ENCODE data around the gene CDH10. TPM values are rescaled to one million over a fixed set of nuclear protein-coding genes. Genes with fewer than 3 reads are reported as not detected.

Gene CDH10
- polyA plus RNA-seq, 1 donor from 2014 or later = 5.3 TPM

DNA sequence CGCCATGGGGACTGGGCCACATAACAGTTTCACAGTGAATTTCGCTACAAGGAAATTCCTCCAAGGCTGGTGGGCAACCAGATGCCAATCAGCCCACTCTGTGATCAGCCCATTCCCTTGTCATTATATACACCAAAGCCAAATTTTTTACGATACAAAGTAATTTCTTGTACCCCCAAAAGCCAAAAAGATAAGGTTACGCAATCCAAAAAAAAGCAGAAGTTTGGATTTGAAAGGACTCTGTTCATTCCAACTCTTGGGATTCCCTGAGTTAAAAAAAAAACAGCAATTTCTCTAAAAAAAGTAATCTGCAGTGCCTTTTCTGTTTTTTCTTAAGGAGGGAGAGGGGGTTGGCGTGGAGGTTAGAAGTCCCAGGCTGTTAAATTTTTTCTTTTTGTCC lies 166.8 kb downstream of the CDH10 start:
- H3K79me2 ChIP-seq (replicated peaks; ENCODE audit: insufficient read depth, low read length) = no peaks in the 10 kb centered on the region
- no peak overlapping the region for H3K4me2 ChIP-seq (ENCODE audit: low read length)
- H3K9me2 ChIP-seq (ENCODE audit: insufficient read depth, low read length) = no peaks in the 10 kb centered on the region
- H2AFZ ChIP-seq (ENCODE audit: low read depth, low read length) = no peak overlapping the region
- H3F3A ChIP-seq (ENCODE audit: insufficient read depth, low read length, poor library complexity, severe bottlenecking) = no peaks in the 10 kb centered on the region
- no peak overlapping the region for H3K4me3 ChIP-seq (ENCODE audit: low read length)
- TF ChIP-seq EZH2 (IDR thresholded peaks at IDR 0.05; ENCODE audit: borderline replicate concordance, insufficient read depth, low read length, poor library complexity, severe bottlenecking) = no peak
- TF ChIP-seq POLR2AphosphoS5 (IDR thresholded peaks at IDR 0.05) = no peak
- TF ChIP-seq CTCF (IDR thresholded peaks at IDR 0.05; ENCODE audit: poor library complexity, severe bottlenecking) = no peak
- TF ChIP-seq SMC3 (conservative IDR thresholded peaks at IDR 0.05; ENCODE audit: poor library complexity) = no peak
- no peak for TF ChIP-seq EP300 (conservative IDR thresholded peaks at IDR 0.05; ENCODE audit: poor library complexity, severe bottlenecking)
- TF ChIP-seq TAF1 (IDR thresholded peaks at IDR 0.05; ENCODE audit: low read depth) = no peak
- TF ChIP-seq, protein P1, sequence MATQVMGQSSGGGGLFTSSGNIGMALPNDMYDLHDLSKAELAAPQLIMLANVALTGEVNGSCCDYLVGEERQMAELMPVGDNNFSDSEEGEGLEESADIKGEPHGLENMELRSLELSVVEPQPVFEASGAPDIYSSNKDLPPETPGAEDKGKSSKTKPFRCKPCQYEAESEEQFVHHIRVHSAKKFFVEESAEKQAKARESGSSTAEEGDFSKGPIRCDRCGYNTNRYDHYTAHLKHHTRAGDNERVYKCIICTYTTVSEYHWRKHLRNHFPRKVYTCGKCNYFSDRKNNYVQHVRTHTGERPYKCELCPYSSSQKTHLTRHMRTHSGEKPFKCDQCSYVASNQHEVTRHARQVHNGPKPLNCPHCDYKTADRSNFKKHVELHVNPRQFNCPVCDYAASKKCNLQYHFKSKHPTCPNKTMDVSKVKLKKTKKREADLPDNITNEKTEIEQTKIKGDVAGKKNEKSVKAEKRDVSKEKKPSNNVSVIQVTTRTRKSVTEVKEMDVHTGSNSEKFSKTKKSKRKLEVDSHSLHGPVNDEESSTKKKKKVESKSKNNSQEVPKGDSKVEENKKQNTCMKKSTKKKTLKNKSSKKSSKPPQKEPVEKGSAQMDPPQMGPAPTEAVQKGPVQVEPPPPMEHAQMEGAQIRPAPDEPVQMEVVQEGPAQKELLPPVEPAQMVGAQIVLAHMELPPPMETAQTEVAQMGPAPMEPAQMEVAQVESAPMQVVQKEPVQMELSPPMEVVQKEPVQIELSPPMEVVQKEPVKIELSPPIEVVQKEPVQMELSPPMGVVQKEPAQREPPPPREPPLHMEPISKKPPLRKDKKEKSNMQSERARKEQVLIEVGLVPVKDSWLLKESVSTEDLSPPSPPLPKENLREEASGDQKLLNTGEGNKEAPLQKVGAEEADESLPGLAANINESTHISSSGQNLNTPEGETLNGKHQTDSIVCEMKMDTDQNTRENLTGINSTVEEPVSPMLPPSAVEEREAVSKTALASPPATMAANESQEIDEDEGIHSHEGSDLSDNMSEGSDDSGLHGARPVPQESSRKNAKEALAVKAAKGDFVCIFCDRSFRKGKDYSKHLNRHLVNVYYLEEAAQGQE (IDR thresholded peaks at IDR 0.05; ENCODE audit: borderline replicate concordance) = no peak
- no peak for TF ChIP-seq RAD21 (conservative IDR thresholded peaks at IDR 0.05)
- no peak for TF ChIP-seq MXI1 (conservative IDR thresholded peaks at IDR 0.05; ENCODE audit: poor library complexity, severe bottlenecking)
- H3K9ac ChIP-seq (ENCODE audit: low read length) = no peak overlapping the region
- no peaks in the 10 kb centered on the region for H3K9me3 ChIP-seq (ENCODE audit: low read length)
- no peaks in the 10 kb centered on the region for H4K20me1 ChIP-seq (ENCODE audit: insufficient read depth)
- H3K27me3 ChIP-seq (ENCODE audit: insufficient read depth, low read depth, low read length) = no peaks in the 10 kb centered on the region
- no peaks in the 10 kb centered on the region for H3K36me3 ChIP-seq (ENCODE audit: insufficient read depth, low read length)
- H3K27ac ChIP-seq (ENCODE audit: low read length) = no peak overlapping the region

GRCh38 chr5:24475101-24475500 lies 169.7 kb downstream of the CDH10 start:
- H3K79me2 ChIP-seq (replicated peaks; ENCODE audit: insufficient read depth, low read length) = no peaks in the 10 kb centered on the region
- H3K27ac ChIP-seq (ENCODE audit: low read length) = no peak overlapping the region
- no peaks in the 10 kb centered on the region for H3F3A ChIP-seq (ENCODE audit: insufficient read depth, low read length, poor library complexity, severe bottlenecking)
- no peaks in the 10 kb centered on the region for H3K9me2 ChIP-seq (ENCODE audit: insufficient read depth, low read length)
- H3K4me2 ChIP-seq (ENCODE audit: low read length) = no peak overlapping the region
- H3K36me3 ChIP-seq (ENCODE audit: insufficient read depth, low read length) = no peaks in the 10 kb centered on the region
- H3K9me3 ChIP-seq (ENCODE audit: low read length) = no peaks in the 10 kb centered on the region
- no peak overlapping the region for H2AFZ ChIP-seq (ENCODE audit: low read depth, low read length)
- no peaks in the 10 kb centered on the region for H4K20me1 ChIP-seq (ENCODE audit: insufficient read depth)
- H3K27me3 ChIP-seq (ENCODE audit: insufficient read depth, low read depth, low read length) = no peaks in the 10 kb centered on the region
- H3K4me3 ChIP-seq (ENCODE audit: low read length) = no peak overlapping the region
- H3K9ac ChIP-seq (ENCODE audit: low read length) = no peak overlapping the region
- TF ChIP-seq SMC3 (conservative IDR thresholded peaks at IDR 0.05; ENCODE audit: poor library complexity) = no peak
- TF ChIP-seq TAF1 (IDR thresholded peaks at IDR 0.05; ENCODE audit: low read depth) = no peak
- TF ChIP-seq CTCF (IDR thresholded peaks at IDR 0.05; ENCODE audit: poor library complexity, severe bottlenecking) = no peak
- no peak for TF ChIP-seq EP300 (conservative IDR thresholded peaks at IDR 0.05; ENCODE audit: poor library complexity, severe bottlenecking)
- no peak for TF ChIP-seq POLR2AphosphoS5 (IDR thresholded peaks at IDR 0.05)
- TF ChIP-seq EZH2 (IDR thresholded peaks at IDR 0.05; ENCODE audit: borderline replicate concordance, insufficient read depth, low read length, poor library complexity, severe bottlenecking) = no peak
- TF ChIP-seq RAD21 (conservative IDR thresholded peaks at IDR 0.05) = no peak
- no peak for TF ChIP-seq MXI1 (conservative IDR thresholded peaks at IDR 0.05; ENCODE audit: poor library complexity, severe bottlenecking)

Measured in neural cell (in vitro differentiated cells).